NCI-H510A (cell line): ENCODE measurements around the gene NKD1.

Experiments
- DNase-seq: peaks from one replicate; lab custom pipeline; 2025; lab: John Stamatoyannopoulos, UW

The NKD1 gene

DNA sequence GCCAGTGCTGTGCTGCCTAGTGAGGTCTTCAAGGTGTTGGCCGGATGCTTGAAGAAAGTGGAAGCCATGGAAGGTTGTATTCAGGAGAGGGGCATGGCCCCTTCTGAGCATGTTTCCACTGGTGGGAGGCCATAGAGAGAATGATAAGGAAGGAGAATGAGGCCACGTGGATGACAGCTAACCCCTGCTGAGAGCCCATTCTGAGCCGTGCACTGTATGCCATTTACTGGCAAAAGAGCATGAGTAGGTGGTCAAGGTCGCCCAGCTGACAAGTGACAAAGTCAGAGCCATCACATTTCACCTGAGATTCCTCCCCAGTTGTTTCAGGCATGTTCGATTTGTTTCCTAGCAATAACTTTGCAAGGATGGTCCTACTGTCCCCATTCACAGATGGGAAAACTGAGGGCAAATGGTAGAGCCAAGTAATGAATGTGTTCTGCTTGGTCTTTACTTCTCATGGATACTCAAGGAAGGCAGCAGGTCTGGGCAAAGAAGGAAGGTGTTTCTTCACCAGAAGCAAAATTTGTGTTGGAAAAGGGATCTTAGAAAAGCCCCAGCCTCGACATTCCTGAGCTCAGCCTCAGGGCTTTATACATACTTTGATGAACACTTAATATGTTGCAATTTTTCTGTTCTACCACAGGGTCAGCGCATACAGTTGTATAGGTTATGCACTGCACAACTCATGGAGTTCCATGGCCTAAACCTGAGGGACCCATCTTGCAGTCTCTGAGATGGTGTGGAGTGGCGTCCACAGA, 10.5 kb upstream of the NKD1 start:
- no peak for DNase-seq

DNA sequence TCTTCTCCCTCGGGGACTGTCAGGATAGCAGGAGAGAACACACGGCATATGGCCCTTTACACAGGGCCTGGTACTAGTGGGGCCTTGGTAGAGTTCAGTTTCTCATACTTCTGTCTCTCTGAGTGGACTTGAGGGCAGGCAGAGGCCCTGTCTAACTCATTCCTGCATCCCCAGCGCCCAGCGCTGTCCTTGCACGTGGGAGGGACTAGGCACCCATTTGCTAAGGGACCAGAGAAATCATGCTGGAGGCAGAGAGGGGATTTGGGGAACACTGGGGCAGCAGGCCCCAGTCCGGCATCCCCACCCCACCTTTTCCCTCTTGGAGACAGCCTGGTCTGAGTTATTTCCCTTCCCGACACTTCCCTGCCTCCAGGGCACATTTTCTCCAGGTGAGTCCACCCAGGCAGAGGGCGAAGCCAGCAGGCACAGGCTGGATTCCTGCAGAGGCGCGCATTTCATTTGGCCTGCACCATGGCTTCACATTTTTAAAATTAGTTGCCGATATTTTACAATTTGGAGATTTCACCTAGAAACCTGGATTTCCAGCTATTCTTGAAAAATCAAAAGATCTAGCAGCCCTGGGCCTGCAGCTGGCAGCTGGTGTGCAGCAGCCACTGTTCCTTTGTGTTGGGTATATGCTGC, 9.7 kb upstream of the NKD1 start:
- no peak for DNase-seq

DNA sequence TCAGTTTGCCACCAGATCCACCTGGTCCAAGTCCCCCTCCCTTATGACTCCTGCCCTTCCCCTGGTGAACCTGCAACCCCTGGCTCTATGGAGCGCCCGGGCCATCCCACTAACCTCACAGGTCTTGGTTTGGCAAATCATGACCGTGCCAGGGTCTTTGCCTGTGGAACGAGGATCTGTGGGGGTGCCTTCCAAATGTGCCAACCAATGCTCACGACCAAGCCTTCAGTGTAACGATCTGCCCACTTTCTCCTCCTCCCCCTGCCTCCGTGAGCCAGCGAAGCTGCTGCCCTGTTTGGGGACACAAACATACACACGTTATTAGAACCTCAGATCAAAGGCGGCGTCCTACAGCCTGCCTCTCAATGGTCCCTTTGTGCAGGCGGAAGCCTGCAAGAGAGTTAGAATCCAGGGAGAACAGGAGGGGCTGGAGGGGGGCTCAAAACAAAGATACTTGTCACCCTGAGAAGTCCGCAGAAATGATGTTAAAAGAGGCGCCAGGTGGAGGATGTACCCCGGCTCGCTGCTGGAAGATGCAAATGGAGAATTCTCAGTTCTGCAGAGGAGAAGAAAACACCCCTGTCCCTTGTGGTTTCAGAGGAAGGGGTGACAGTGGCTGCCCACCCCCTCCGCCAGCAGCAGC, 9.0 kb upstream of the NKD1 start:
- DNase-seq, result no peak

GRCh38 chr16:50539822-50540710, 8.1 kb upstream of the NKD1 start:
- DNase-seq, result no peak

GRCh38 chr16:50540711-50541007, 7.5 kb upstream of the NKD1 start:
- no peak for DNase-seq

GRCh38 chr16:50542703-50543102, 5.5 kb upstream of the NKD1 start:
- DNase-seq, result no peak

- no peak for DNase-seq
Measured at GRCh38 chr16:50546125-50546524, 2.1 kb upstream of the NKD1 start.

- no peak for DNase-seq
Measured at GRCh38 chr16:50547340-50548124, 664 bp upstream of the NKD1 start.

DNA sequence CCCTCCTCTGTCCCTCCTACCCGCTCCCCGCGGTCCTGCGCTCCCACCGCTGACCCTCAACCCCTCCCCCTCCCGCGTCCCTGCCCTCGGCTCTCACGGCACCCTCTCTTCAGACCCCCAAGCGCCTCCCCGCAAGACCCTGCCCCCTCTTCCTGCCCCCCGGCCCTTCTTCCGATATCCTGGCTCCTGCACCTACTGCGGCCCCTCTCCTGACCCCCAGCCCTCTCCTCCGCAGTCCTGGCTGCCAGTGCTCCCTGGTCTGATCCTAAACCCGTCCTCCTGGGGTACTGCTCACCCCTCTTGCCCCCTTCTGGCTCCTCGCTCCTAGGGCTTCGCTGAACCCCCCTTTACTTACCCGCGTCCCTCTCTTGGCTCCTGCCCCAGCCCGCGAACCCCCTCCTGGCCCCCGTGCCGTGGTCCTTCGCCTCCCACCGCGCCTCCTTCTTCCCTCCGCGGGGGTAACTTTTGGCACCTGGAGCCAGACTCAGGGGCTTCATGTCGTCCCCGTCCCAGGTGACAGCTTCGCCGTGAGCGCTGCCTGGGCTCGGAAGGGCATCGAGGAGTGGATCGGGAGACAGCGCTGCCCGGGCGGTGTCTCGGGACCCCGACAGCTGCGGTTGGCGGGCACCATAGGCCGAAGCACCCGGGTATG, 839 bp downstream of the NKD1 start:
- DNase-seq, result no peak

DNA sequence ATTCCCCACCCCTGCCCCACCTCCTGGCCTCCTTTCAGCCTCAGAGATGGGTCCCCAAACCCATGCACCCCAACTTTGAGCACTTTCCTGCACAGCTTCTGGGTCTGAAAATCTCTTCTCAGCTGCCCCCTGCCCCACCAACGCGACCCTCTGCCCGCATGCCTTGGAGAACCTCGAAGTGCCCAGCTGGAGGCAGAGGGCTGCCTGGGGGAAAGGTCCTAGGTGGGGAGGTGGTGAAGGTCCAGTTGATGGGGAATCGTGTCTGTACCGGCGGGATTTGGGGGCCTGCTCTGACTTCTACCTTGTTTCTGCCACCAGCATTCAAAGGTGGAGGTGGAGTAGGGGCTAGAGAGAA, 1.3 kb downstream of the NKD1 start:
- no peak for DNase-seq

DNA sequence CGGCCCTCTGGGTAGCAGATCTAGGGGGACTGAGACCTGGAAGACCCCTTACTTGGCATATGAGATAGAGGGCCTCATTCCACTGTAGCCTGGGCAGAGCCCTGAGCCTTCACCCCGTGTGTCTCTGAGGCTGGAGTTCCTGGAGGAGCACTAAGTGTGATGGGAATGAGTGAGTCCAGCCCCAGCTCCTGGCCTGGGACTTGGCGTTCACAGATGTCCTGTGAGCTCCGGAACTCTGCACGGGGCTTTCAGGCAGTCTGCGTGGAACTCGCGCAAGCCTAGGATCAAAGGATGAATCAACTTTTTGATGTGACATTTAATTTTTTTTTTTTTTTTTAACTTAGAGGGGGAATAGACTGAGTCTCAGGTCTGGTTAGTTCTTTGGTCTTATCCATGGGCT, 1.8 kb downstream of the NKD1 start:
- DNase-seq, result no peak

GRCh38 chr16:50550866-50551641, 2.9 kb downstream of the NKD1 start:
- no peak for DNase-seq

GRCh38 chr16:50552476-50553101, 4.4 kb downstream of the NKD1 start:
- no peak for DNase-seq

- DNase-seq, result no peak
Measured at GRCh38 chr16:50553182-50553710, 5.0 kb downstream of the NKD1 start.

DNA sequence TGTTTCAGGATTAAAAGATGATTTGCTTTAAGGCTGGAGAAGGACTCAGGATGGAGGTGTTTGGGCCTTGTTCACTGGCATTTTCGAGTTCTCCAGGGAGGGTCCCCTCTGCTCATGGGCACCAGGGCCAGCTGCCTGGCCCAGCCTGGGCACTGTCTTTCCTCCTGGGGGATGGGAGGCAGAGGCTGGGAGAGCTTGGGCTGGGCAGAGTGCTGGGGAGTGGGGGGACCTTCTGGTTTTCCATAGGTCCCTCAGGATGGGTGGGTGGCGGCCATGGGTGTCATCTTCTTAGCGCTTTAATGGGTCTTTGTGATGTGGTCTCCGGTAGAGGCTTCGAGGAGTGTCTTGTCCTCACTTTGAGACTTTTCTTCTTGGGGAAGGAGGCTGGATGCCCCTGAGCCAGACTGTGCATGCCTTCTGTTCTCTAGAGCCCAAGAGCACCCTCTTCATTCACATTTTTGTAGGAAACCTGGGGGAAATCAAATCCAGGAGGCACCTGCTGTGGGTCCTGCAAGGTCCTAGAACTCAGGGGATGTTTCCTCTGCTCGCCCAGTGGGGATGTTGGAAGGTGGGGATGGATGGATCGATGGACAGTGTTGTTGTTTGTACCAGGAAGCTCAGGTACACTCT, 5.7 kb downstream of the NKD1 start:
- no peak for DNase-seq

DNA sequence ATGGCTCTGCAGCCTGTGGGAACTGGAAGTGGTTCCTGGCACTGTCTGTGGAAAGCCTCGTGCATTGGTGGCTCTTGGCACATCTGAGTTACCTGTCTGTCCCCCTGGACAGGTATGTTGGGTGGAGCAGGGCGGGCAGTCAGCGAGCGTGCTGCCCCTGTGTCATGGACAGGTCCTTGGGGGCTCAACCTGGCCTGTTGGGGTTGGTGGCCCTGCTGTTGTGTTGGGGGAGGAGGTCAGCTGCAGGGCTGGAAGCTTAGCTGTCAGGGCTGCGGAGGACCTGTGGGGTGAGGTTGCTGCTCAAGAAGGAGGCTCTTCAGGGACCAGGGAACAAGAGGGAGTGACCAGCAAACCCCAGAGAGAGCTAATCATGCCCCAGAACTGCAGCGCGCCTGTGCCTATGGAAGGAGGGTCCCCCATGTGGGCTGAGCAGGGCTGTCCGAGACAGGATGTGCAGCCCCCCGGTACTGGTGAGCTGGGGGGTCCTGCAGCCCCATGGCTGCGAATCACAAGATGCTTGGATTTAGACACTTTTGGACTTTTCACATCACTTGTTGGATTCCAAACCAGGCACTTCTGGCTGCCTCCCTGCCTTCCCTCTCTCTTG, 7.2 kb downstream of the NKD1 start:
- DNase-seq, result no peak

GRCh38 chr16:50555952-50556673, 7.9 kb downstream of the NKD1 start:
- no peak for DNase-seq

DNA sequence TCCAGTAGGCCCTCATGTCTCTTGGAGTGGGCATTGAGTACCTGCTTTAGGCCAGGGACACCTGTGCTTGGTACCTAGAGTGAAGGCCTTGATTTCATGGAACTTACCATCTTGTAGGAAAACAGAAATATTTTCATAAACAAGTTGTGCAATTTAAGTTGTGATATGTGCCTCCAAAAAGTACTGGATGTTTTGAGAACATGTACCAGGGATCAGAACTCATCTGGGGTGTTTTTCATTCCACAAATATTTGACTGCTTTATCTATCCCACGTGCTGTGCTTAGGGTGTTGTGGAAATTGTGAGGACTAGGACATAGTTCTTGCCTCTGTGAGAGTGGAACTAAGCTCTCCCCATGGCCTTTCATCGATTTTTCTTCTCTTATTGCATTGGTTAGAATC, 8.8 kb downstream of the NKD1 start:
- no peak for DNase-seq
